NCI-H1436 treated with DMSO at 0.1 percent for 48 hours (cell line): ENCODE data around the gene IDS.

Source experiments
- DNase-seq: peaks from one replicate; lab custom pipeline; 2025; lab: John Stamatoyannopoulos, UW

The IDS gene

GRCh38 chrX:149456476-149457245, 48.4 kb downstream of the IDS start:
- no peak for DNase-seq

- no peak for DNase-seq
Observed at GRCh38 chrX:149455934-149456333, 49.2 kb downstream of the IDS start.

- DNase-seq, result no peak
Observed at GRCh38 chrX:149453906-149454822, 50.9 kb downstream of the IDS start.

GRCh38 chrX:149453030-149453429, 52.1 kb downstream of the IDS start:
- DNase-seq, result no peak

GRCh38 chrX:149433451-149433850, 71.7 kb downstream of the IDS start:
- no peak for DNase-seq

- no peak for DNase-seq
Observed at GRCh38 chrX:149433051-149433450, 72.1 kb downstream of the IDS start.
